ENCODE data around the gene CACNA1B.

CACNA1B gene

GRCh38 chr9:137920753-137921152, 43.2 kb downstream of the CACNA1B start:
- no peak for DNase-seq (ENCODE audit: low spot score)

DNA sequence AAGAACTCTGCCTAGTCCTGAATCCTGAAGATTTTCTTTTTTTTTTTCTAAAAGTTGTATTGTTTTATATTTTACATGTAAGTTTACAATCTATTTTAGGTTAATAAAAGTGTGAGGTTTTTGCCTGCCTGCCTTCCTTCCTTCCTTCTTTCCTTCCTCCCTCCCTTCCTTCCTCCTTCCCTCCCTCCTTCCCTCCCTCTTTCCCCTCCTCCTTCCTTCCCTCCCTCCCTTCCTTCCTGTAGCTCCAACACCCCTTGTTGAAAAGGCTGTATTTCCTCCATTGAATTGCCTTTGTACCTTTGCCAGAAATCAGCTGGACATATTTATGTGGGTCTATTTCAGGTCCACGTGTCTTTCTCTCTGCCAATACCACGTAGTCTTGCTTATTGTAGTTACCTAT, 46.6 kb downstream of the CACNA1B start:
- no peak for DNase-seq (ENCODE audit: low spot score)

- no peak for DNase-seq (ENCODE audit: low spot score)
Observed at GRCh38 chr9:137924761-137925369, 47.3 kb downstream of the CACNA1B start.

DNA sequence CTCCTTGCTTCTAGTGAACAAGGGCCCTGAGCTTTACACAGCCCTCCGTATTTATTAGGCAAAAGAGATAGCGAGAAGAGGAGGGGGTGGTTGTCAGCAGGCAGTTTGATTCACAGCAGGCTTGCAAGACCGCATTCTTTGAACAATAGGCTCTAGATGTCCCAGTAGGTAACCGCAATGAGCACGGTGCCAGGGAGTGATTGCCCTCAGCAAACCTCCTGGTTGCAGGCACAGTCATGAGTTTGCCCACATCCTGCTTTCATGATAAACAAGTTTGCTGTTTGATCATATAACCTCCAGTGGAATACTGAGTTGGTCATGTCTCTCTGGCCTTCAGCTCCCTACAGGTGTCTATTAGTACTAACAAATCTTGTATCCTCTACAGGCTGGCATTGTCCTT, 66.1 kb downstream of the CACNA1B start:
- DNase-seq (ENCODE audit: low spot score), result no peak

GRCh38 chr9:137945581-137945980, 68.0 kb downstream of the CACNA1B start:
- DNase-seq (ENCODE audit: low spot score), result no peak

DNA sequence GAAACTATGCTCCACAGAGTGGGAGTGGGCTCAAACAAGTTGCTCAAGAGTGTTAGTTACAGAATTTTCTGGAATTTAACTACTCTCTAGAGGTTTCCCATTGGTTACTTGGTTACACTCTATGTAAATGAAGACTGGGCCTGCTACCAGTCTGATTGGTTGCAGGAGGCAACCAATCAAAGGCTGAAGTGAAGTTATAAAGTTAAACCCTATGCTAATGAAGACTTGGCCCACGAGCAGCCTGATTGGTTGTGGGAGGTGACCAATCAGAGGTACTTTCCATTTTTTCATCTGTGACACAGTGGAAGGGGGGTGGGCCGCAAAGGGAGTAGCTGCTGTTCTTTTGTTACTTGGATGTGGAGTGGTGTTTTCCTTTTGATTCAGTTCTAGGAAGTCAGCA, 69.4 kb downstream of the CACNA1B start:
- no peak for DNase-seq (ENCODE audit: low spot score)

GRCh38 chr9:137948642-137949041, 71.1 kb downstream of the CACNA1B start:
- no peak for DNase-seq (ENCODE audit: low spot score)

DNA sequence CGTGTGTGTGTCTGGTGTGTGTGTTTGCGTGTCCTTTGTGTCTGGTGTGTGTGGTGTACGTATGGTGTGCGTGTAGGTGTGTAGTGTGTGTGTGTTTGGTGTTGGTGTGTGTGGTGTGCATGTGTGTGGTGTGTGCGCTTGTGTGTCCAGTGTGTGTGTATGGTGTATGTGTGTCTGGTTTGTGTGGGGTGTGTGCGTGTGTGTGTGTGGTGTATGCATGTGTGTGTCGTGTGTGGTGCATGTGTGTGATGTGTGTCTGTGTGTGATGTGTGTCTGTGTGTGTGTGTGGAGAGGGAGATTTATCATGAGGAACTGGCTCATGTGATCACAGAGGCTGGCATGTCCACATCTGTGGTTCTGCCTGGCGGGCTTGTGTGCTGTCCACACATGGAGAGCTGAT, 71.7 kb downstream of the CACNA1B start:
- no peak for DNase-seq (ENCODE audit: low spot score)

DNA sequence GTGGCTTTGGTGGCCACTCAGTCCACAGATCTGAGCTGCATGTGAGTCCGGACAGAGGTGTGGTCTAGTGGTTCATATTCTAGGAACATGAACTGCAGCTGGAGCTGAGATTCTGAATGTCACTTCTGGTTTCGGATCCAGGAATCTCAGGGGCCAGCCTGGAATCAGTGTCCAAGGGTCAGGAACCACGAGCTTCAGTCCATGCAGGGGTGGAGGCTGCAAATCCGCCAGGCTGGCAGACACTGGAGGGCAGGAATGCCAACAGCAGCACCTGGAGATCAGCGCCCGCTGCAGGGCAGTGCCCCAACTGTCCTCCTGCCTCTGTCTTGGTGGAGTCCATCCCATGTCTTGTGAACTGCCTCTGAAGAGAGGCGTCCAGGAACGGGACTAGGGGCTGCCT, 73.5 kb downstream of the CACNA1B start:
- DNase-seq (ENCODE audit: low spot score), result no peak

- DNase-seq (ENCODE audit: low spot score), result no peak
Observed at GRCh38 chr9:137951597-137952490, 74.3 kb downstream of the CACNA1B start.

- no peak for DNase-seq (ENCODE audit: low spot score)
Observed at GRCh38 chr9:137952976-137953666, 75.5 kb downstream of the CACNA1B start.

DNA sequence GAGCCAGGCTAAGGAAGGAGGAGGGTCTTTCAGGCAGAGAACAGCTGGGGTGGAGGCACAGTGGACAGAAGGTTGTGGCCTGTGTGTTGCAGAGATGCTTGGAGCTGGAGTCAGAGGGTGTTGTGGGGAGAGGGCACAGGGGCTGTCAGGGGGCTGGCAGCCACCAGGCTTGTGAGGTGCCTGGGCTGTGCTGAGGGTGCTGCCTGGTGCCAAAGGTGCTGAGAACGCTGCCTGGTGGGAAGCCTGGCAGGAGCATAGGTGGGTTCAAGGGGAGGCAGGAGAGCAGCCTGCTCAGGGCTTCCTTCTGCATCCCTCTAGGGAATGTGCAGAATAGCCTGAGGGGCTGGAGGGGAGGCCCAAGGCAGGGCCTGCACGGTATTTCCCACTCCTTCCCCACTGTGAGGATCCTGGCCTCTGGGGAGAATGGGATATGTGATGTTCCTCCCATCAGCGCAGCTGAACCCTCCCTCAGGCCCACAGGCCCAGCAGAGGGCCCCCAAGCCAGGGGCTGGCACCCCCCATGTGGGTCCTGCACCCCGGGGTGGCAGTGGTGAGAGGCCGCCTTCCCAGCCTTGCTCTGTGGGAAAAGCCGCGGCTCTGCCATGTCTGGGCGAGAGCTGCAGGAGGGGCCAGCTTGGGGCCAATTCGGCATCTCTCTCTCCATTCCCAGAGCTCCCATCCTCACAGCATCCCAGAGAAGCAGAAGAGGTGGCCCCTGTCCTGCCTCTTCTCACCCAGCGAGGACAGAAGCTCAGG, 76.3 kb downstream of the CACNA1B start:
- DNase-seq (ENCODE audit: low spot score), result no peak

DNA sequence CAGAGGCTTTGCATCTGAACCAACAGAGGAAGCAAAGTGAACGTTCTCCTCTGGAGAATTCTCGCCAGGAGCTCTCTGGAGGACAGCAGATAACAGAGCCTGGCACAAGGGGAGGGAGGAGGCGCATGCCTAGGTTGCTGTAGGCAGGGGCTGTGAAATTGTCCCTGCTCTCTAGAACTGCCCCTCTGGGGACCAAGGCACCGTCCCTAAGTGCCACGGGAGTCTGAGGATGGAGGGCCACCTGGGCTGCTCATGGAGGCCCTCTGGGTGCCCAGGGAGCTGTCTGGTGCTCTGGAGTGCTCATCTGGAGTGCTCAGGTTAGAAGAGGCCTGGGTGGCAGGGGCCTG, 77.6 kb downstream of the CACNA1B start:
- DNase-seq (ENCODE audit: low spot score), result no peak

DNA sequence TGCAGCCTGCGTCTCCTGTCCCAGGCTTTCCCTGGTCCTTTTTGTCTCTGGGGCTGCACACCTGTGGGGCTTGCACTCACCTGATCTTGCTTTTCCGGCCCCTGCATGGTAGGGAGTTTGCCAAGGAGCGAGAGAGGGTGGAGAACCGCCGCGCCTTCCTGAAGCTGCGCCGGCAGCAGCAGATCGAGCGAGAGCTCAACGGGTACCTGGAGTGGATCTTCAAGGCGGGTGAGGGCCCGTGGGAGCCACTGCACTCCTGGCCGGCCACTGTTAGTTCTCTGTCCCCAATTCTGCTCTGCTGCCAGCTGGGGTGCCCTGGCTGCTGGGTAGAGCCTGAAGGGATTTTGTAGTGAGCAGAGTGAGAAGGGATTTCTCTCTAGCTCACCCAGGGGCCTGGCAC, 78.0 kb downstream of the CACNA1B start:
- DNase-seq (ENCODE audit: low spot score), result no peak

DNA sequence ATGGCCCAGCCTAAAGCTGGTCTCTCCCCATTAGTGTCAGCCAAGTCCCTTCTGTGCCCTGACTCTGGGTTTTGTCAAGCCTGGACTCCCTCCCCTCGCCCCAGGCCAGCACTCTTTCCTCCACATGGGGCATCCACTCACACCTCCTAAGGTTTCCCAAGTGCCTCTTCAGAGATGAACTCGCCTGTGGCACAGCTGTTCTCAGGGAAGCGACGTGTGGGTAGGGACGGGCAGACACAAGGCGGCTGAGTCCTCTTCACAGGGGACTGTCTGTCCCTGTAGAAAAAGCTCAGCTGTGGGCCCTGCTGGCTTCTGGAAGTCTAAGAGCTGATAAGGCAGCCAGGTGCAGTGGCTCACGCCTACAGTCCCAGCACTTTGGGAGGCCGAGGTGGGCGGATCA, 78.5 kb downstream of the CACNA1B start:
- no peak for DNase-seq (ENCODE audit: low spot score)

DNA sequence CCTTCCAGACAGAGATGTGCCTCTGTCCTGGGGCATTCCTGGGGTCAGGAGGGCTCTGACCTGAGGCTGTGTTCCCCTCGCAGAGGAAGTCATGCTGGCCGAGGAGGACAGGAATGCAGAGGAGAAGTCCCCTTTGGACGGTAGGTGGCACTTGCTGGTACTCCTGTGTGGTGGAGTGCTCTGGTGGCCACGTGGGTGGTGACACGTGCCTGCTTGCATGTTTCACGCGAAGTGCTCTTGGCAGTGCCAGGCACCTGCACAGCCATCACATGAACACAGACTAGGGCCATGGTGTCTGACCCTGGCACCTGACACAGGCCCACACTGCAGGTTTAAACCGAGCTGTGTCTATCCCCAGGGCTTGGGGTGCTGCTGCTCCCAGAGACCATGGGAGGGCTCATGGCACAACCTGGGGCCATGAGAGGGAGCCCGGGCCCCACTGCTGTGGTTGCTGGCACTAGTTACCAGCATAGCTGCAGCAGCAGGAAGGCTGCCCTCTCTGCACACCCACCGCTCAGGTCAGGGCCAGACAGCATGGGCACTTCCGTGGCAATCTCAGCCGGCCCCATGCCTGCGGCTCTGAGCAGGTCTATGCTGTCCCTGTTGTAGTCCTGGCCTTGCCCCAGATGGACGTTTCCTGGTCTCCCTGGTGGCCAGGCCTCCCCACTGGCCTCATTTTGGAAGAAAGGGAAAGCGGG, 79.3 kb downstream of the CACNA1B start:
- no peak for DNase-seq (ENCODE audit: low spot score)

DNA sequence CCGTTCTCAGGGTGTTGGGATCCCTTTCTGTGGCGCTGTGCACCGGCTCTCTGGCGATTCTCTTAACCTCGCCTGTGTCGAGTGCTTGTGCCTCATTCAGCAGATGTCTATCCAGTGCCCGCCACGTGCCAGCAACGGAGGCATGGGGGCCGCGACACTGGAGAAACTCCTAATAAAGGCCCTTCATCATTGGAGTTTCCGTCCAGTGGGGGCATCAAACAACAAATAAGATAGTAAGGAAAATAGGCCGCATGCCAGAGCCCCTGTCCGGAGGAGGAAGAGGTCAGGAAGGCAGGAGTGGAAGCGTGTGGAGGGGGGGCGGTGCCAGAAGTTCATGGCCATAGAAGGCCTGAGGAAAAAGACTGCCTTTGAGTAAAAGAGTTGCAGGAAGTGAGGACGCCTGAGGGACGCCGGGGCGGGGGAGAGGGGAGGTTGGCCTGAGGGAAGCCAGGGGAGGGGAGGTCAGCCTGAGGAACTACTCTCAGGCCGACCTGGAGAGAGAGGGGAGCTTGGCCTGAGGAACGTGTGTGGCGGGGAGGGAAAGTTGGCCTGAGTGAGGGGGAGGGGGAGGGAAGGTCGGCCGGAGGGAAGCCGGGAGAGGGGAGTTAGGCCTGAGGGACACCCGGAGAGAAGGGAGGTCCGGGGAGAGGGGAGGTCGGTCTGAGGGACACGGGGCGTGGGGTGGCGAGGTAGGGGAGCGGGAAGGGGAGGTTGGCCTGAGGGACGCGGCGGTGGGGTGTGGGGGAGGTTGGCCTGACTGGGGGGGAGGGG, 82.2 kb downstream of the CACNA1B start:
- no peak for DNase-seq (ENCODE audit: low spot score)

DNA sequence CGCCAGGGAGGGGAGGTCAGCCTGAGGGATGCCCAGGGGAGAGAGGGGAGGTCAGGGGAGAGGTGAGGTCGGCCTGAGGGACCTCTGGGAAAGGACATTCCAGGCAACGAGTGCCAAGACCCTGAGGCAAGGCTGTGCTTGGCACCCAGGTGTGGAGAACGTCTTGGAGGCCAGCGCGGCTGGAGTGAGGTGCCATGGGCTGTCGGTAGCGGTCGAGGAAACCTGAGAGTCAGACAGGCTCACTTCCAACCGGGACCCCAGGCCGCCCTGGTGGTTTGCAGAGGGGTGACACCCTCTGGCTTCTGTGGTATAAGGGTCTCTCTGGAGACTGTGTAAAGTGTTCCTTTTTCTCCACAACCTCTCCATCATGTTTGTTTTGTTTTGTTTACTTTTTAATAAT, 82.9 kb downstream of the CACNA1B start:
- DNase-seq (ENCODE audit: low spot score), result no peak

- no peak for DNase-seq (ENCODE audit: low spot score)
Observed at GRCh38 chr9:137963525-137963924, 85.9 kb downstream of the CACNA1B start.

GRCh38 chr9:137965177-137965795, 87.7 kb downstream of the CACNA1B start:
- DNase-seq (ENCODE audit: low spot score), result no peak
